ENCODE data around the gene ZBTB40. TPM values are rescaled to one million over a fixed set of nuclear protein-coding genes. Genes with fewer than 3 reads are reported as not detected.

Gene ZBTB40
- total RNA-seq, 1 experiment from 2014 or later, result 20.4 TPM

GRCh38 chr1:22465015-22465565, 13.4 kb downstream of the ZBTB40 start:
- H3K9me3 ChIP-seq, result no peaks in the 10 kb centered on the region
- H3K4me1 Mint-ChIP-seq (ENCODE audit: low read depth, unreplicated experiment), result peaks cover 6% of the 10 kb centered on the region
- TF ChIP-seq CTCF (IDR thresholded peaks at IDR 0.05; ENCODE audit: insufficient read depth in 1 of 2, low read depth in 1 of 2, low read length in 1 of 2, severe bottlenecking in 1 of 2, unreplicated experiment in 1 of 2), result no peak
- H3K4me3 ChIP-seq (ENCODE audit: low read depth, low read length), result no peak overlapping the region
- POLR2A ChIA-PET, result no interaction called here
- H3K9me3 Mint-ChIP-seq (ENCODE audit: unreplicated experiment), result no peaks in the 10 kb centered on the region
- no peaks in the 10 kb centered on the region for H3K27me3 Mint-ChIP-seq (ENCODE audit: insufficient read depth, unreplicated experiment)
- 0 out of 2 replicates have a peak, but pooled peaks cover 7% of the 10 kb centered on the region for H3K4me1 ChIP-seq
- no peaks in the 10 kb centered on the region for H3K36me3 ChIP-seq (ENCODE audit: control insufficient read depth, insufficient read depth, low read length)
- H3K36me3 Mint-ChIP-seq (ENCODE audit: insufficient read depth, unreplicated experiment), result no peaks in the 10 kb centered on the region
- H3K27me3 ChIP-seq (replicated peaks; ENCODE audit: control insufficient read depth, insufficient read depth, low read length), result no peaks in the 10 kb centered on the region
- H3K27ac Mint-ChIP-seq (ENCODE audit: unreplicated experiment), result no peak overlapping the region
- BruUV-seq (replicated peaks), result no TSS peak
- H3K4me3 Mint-ChIP-seq (ENCODE audit: unreplicated experiment), result no peak overlapping the region
- no peak for DNase-seq
- CTCF ChIA-PET, result no interaction called here
- intact Hi-C loops (cut with micrococcal nuclease; ENCODE audit: unreplicated experiment), result no loop called here

- no peak for TF ChIP-seq CTCF (IDR thresholded peaks at IDR 0.05; ENCODE audit: insufficient read depth in 1 of 2, low read depth in 1 of 2, low read length in 1 of 2, severe bottlenecking in 1 of 2, unreplicated experiment in 1 of 2)
- no peaks in the 10 kb centered on the region for H3K36me3 Mint-ChIP-seq (ENCODE audit: insufficient read depth, unreplicated experiment)
- ChIA-PET POLR2A (no interaction called here), CTCF (no interaction called here)
- no peaks in the 10 kb centered on the region for H3K36me3 ChIP-seq (ENCODE audit: control insufficient read depth, insufficient read depth, low read length)
- peaks cover 4% of the 10 kb centered on the region for H3K4me1 Mint-ChIP-seq (ENCODE audit: low read depth, unreplicated experiment)
- no peaks in the 10 kb centered on the region for H3K9me3 Mint-ChIP-seq (ENCODE audit: unreplicated experiment)
- no peaks in the 10 kb centered on the region for H3K27me3 Mint-ChIP-seq (ENCODE audit: insufficient read depth, unreplicated experiment)
- H3K4me3 ChIP-seq (ENCODE audit: low read depth, low read length), result no peak overlapping the region
- 0 out of 2 replicates have a peak, but pooled peaks cover 3% of the 10 kb centered on the region for H3K4me1 ChIP-seq
- H3K27me3 ChIP-seq (replicated peaks; ENCODE audit: control insufficient read depth, insufficient read depth, low read length), result no peaks in the 10 kb centered on the region
- no peak for DNase-seq
- no peak overlapping the region for H3K27ac Mint-ChIP-seq (ENCODE audit: unreplicated experiment)
- H3K4me3 Mint-ChIP-seq (ENCODE audit: unreplicated experiment), result no peak overlapping the region
- no peaks in the 10 kb centered on the region for H3K9me3 ChIP-seq
- BruUV-seq (replicated peaks), result no TSS peak
- intact Hi-C loops (cut with micrococcal nuclease; ENCODE audit: unreplicated experiment), result no loop called here
Observed at GRCh38 chr1:22465671-22466070, 14.0 kb downstream of the ZBTB40 start.

- DNase-seq, result no peak
- no TSS peak for BruUV-seq (replicated peaks)
- H3K4me3 Mint-ChIP-seq (ENCODE audit: unreplicated experiment), result no peak overlapping the region
- H3K4me1 ChIP-seq, result no peaks in the 10 kb centered on the region
- no peaks in the 10 kb centered on the region for H3K9me3 ChIP-seq
- no peak overlapping the region for H3K4me3 ChIP-seq (ENCODE audit: low read depth, low read length)
- CTCF ChIA-PET, result no interaction called here
- intact Hi-C loops (cut with micrococcal nuclease; ENCODE audit: unreplicated experiment), result no loop called here
- H3K36me3 Mint-ChIP-seq (ENCODE audit: insufficient read depth, unreplicated experiment), result no peaks in the 10 kb centered on the region
- no peaks in the 10 kb centered on the region for H3K27me3 Mint-ChIP-seq (ENCODE audit: insufficient read depth, unreplicated experiment)
- H3K27me3 ChIP-seq (replicated peaks; ENCODE audit: control insufficient read depth, insufficient read depth, low read length), result no peaks in the 10 kb centered on the region
- POLR2A ChIA-PET, result no interaction called here
- H3K4me1 Mint-ChIP-seq (ENCODE audit: low read depth, unreplicated experiment), result no peaks in the 10 kb centered on the region
- TF ChIP-seq CTCF (IDR thresholded peaks at IDR 0.05; ENCODE audit: insufficient read depth in 1 of 2, low read depth in 1 of 2, low read length in 1 of 2, severe bottlenecking in 1 of 2, unreplicated experiment in 1 of 2), result no peak
- no peaks in the 10 kb centered on the region for H3K9me3 Mint-ChIP-seq (ENCODE audit: unreplicated experiment)
- H3K36me3 ChIP-seq (ENCODE audit: control insufficient read depth, insufficient read depth, low read length), result no peaks in the 10 kb centered on the region
- no peak overlapping the region for H3K27ac Mint-ChIP-seq (ENCODE audit: unreplicated experiment)
Observed at GRCh38 chr1:22470227-22470626, 18.6 kb downstream of the ZBTB40 start.
